SK-N-SH treated with all-trans-retinoic acid at 6 μM for 48 hours (cell line): ENCODE data around the gene SYT3.

ENCODE experiments used
- ATAC-seq: fragments of 200-7000 bp; cut with Tn5 transposase; 3 replicates; pipeline ENCODE4 v1.9.1; 2020; ENCODE audit warnings: mild to moderate bottlenecking, moderate library complexity
- ARNTL ChIP-seq: fragments of 450-650 bp; formaldehyde crosslinking; IDR thresholded peaks from 2 replicates; pipeline ENCODE4 v1.5.0; 2020; ENCODE audit warnings: low read depth, mild to moderate bottlenecking, moderate library complexity, borderline replicate concordance
- BACH2 ChIP-seq: fragments of 250-450 bp; sonication (Bioruptor Pico); IDR thresholded peaks from 2 replicates; pipeline ENCODE4 v1.9.0; 2021; ENCODE audit warnings: mild to moderate bottlenecking, borderline replicate concordance
- CREB5 ChIP-seq: fragments of 250-450 bp; sonication (Bioruptor Pico); IDR thresholded peaks from 2 replicates; pipeline ENCODE4 v1.5.1; 2020; ENCODE audit warnings: low read depth, mild to moderate bottlenecking, moderate library complexity
- CSDC2 ChIP-seq: fragments of 250-450 bp; sonication (Bioruptor Pico); IDR thresholded peaks from 2 replicates; pipeline ENCODE4 v1.5.0; 2020; ENCODE audit warnings: mild to moderate bottlenecking, moderate library complexity
- ESRRG ChIP-seq: fragments of 250-450 bp; sonication (Bioruptor Pico); IDR thresholded peaks from 2 replicates; pipeline ENCODE4 v1.6.1; 2021; ENCODE audit warnings: mild to moderate bottlenecking
- GLIS3 ChIP-seq: fragments of 250-450 bp; sonication (Bioruptor Pico); IDR thresholded peaks from 2 replicates; pipeline ENCODE4 v1.5.0; 2020; ENCODE audit warnings: mild to moderate bottlenecking, moderate library complexity
- OSR1 ChIP-seq: fragments of 250-450 bp; sonication (Bioruptor Pico); IDR thresholded peaks from 2 replicates; pipeline ENCODE4 v1.8.0; 2022; ENCODE audit warnings: moderate library complexity, mild to moderate bottlenecking, inconsistent platforms
- PPARA ChIP-seq: fragments of 250-450 bp; sonication (Bioruptor Pico); IDR thresholded peaks from 2 replicates; pipeline ENCODE4 v1.5.0; 2020; ENCODE audit warnings: mild to moderate bottlenecking, borderline replicate concordance
- SNAI2 ChIP-seq: fragments of 250-450 bp; sonication (Bioruptor Pico); IDR thresholded peaks from 2 replicates; pipeline ENCODE4 v1.5.0; 2020; ENCODE audit warnings: mild to moderate bottlenecking, moderate library complexity
- TCF4 ChIP-seq: fragments of 250-450 bp; sonication (Bioruptor Pico); IDR thresholded peaks from 2 replicates; pipeline ENCODE4 v1.8.0; 2021; ENCODE audit warnings: mild to moderate bottlenecking, moderate library complexity, borderline replicate concordance
- TOX ChIP-seq: fragments of 250-450 bp; sonication (Bioruptor Pico); IDR thresholded peaks from 2 replicates; pipeline ENCODE4 v1.8.0; 2021; ENCODE audit warnings: mild to moderate bottlenecking, moderate library complexity, borderline replicate concordance
- ZC3H10 ChIP-seq: fragments of 250-450 bp; sonication (Bioruptor Pico); IDR thresholded peaks from 2 replicates; pipeline ENCODE4 v1.5.1; 2021; ENCODE audit warnings: mild to moderate bottlenecking, moderate library complexity
- ZFP30 ChIP-seq: fragments of 450-650 bp; formaldehyde crosslinking; IDR thresholded peaks from 2 replicates; pipeline ENCODE4 v1.5.0; 2022; ENCODE audit warnings: mild to moderate bottlenecking, moderate library complexity
- ZNF565 ChIP-seq: fragments of 450-650 bp; formaldehyde crosslinking; conservative IDR thresholded peaks from 2 replicates; pipeline ENCODE4 v1.5.0; 2020; ENCODE audit warnings: low read depth, mild to moderate bottlenecking, moderate library complexity
- ZNF70 ChIP-seq: fragments of 450-650 bp; formaldehyde crosslinking; IDR thresholded peaks from 2 replicates; pipeline ENCODE4 v1.5.0; 2020; ENCODE audit warnings: mild to moderate bottlenecking, moderate library complexity
- ZNF8 ChIP-seq: fragments of 450-650 bp; formaldehyde crosslinking; IDR thresholded peaks from 2 replicates; pipeline ENCODE4 v1.5.0; 2020; ENCODE audit warnings: mild to moderate bottlenecking, moderate library complexity
- TF ChIP-seq, protein P1 (sequence below): fragments of 250-450 bp; sonication (Bioruptor Pico); IDR thresholded peaks from 2 replicates; pipeline ENCODE4 v1.5.1; 2021; ENCODE audit warnings: mild to moderate bottlenecking, moderate library complexity
- TF ChIP-seq, protein P2 (sequence below): fragments of 250-450 bp; sonication (Bioruptor Pico); IDR thresholded peaks from 2 replicates; pipeline ENCODE4 v1.8.0; 2020; ENCODE audit warnings: mild to moderate bottlenecking, moderate library complexity, borderline replicate concordance

The SYT3 gene

DNA sequence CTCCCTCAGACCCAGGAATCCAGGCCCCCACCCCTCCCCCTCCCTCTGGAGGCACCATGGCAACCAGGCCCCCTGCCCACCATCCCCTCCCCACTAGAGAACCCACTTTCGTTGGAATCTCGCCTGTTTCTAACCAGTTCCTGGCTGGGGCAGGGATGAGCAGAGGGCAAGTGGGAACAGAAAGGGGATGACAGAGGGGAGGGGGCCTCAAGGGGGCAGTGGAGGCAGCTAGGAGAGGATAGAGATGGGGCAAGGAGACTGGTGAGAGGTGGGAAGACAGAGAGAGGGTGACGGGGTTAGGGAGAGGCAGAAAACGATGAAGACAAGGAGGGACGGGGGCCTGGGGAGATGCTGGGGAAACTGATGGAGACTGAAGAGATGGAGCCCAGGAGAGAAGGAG is 9.0 kb upstream of the SYT3 start:
- TF ChIP-seq CSDC2 (CRISPR knock-in tag) (no peak), ESRRG (CRISPR knock-in tag) (no peak), PPARA (CRISPR knock-in tag) (no peak), BACH2 (CRISPR knock-in tag) (no peak), ARNTL (CRISPR knock-in tag) (no peak), ZNF70 (CRISPR knock-in tag) (no peak)
- TF ChIP-seq, protein P1, sequence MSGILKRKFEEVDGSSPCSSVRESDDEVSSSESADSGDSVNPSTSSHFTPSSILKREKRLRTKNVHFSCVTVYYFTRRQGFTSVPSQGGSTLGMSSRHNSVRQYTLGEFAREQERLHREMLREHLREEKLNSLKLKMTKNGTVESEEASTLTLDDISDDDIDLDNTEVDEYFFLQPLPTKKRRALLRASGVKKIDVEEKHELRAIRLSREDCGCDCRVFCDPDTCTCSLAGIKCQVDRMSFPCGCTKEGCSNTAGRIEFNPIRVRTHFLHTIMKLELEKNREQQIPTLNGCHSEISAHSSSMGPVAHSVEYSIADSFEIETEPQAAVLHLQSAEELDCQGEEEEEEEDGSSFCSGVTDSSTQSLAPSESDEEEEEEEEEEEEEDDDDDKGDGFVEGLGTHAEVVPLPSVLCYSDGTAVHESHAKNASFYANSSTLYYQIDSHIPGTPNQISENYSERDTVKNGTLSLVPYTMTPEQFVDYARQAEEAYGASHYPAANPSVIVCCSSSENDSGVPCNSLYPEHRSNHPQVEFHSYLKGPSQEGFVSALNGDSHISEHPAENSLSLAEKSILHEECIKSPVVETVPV (CRISPR knock-in tag), result no peak
- TF ChIP-seq, all 23 proteins: peak for 0
- no peak for ATAC-seq

DNA sequence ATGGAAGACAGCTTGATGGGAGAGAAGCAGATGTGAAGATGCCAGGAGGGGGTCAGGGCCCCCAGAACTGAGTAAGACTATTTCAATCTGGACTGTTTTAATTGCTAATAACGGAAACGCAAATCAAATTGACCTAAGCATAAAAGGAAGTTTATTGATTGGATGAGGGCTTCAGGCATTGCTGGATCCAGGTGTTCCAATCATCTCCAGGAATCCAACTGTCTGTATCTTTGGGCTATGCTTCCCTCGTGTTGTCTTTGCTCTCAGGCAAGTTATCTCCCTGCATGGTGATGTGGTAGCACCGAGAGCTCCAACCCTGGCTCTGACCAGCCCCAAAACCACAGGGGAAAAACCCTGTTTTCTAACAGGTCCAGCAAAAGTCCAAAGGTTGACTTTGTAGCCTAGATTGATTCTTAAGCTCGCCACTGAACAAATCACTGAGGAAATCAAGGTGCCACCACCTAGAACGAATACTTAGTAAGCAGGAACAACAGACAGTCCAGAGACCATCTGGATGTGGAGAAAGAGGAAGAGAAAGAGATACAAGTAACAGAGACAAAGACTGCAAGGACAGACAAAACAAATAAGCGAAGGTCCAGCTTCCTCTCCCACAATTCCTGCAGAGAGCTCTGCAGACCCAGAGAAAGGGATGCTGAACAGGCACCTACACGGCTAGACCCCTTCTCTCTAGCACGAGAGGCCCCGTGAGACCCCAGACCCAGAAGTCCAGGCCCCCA is 8.4 kb upstream of the SYT3 start:
- ATAC-seq, result no peak
- TF ChIP-seq ZFP30 (CRISPR knock-in tag) (no peak), SNAI2 (CRISPR knock-in tag) (no peak), GLIS3 (CRISPR knock-in tag) (no peak)

- peak; percentile 77 for ATAC-seq
- no peak for TF ChIP-seq BACH2 (CRISPR knock-in tag)
- TF ChIP-seq TOX, result no peak
- no peak for TF ChIP-seq GLIS3 (CRISPR knock-in tag)
- no peak for TF ChIP-seq ZNF8 (CRISPR knock-in tag)
- TF ChIP-seq ZNF70 (CRISPR knock-in tag), result no peak
- TF ChIP-seq CREB5, result no peak
These were observed 6.6 kb upstream of the SYT3 start for GRCh38 chr19:50646074-50646807.

- no peak for ATAC-seq
- no peak for TF ChIP-seq ESRRG (CRISPR knock-in tag)
- no peak for TF ChIP-seq ZFP30 (CRISPR knock-in tag)
- TF ChIP-seq ZNF70 (CRISPR knock-in tag), result no peak
- TF ChIP-seq OSR1 (CRISPR knock-in tag), result no peak
- no peak for TF ChIP-seq CSDC2 (CRISPR knock-in tag)
- no peak for TF ChIP-seq ARNTL (CRISPR knock-in tag)
- TF ChIP-seq, protein P1 (CRISPR knock-in tag), result no peak
- TF ChIP-seq, protein P2, sequence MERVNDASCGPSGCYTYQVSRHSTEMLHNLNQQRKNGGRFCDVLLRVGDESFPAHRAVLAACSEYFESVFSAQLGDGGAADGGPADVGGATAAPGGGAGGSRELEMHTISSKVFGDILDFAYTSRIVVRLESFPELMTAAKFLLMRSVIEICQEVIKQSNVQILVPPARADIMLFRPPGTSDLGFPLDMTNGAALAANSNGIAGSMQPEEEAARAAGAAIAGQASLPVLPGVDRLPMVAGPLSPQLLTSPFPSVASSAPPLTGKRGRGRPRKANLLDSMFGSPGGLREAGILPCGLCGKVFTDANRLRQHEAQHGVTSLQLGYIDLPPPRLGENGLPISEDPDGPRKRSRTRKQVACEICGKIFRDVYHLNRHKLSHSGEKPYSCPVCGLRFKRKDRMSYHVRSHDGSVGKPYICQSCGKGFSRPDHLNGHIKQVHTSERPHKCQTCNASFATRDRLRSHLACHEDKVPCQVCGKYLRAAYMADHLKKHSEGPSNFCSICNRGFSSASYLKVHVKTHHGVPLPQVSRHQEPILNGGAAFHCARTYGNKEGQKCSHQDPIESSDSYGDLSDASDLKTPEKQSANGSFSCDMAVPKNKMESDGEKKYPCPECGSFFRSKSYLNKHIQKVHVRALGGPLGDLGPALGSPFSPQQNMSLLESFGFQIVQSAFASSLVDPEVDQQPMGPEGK (CRISPR knock-in tag), result no peak
These were observed 5.4 kb upstream of the SYT3 start for GRCh38 chr19:50645107-50645506.

DNA sequence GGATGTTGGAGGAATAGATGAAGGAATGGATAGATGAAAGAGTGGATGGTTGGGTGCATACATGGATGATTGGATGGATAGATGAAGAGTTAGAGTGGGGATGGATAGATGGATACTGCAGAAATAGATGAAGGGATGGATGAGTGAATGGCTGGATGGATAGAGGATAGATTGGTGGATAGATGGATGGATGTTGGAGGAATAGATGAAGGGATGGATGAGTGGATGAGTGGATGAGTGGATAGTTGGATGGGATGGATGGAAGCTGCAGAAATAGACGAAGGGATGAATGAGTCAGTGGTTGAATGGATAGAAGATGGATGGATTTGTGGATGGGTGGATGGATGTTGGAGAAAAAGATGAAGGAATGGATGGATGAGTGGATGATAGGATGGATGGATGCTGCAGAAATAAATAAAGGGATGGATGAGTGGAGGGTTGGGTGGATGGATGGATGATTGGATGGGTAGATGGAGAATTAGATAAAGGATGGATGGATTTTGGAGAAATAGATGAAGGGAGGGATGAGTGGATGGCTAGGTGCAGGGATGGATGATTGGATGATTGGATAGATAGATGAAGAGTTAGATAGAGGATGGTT is 4.7 kb upstream of the SYT3 start:
- no peak for ATAC-seq
- no peak for TF ChIP-seq ZNF8 (CRISPR knock-in tag)
- no peak for TF ChIP-seq ARNTL (CRISPR knock-in tag)
- no peak for TF ChIP-seq CREB5
- TF ChIP-seq ZNF565 (CRISPR knock-in tag), result no peak
- no peak for TF ChIP-seq BACH2 (CRISPR knock-in tag)
- TF ChIP-seq OSR1 (CRISPR knock-in tag), result no peak
- TF ChIP-seq ZC3H10 (CRISPR knock-in tag), result no peak
- TF ChIP-seq TCF4 (CRISPR knock-in tag), result no peak
- no peak for TF ChIP-seq ZFP30 (CRISPR knock-in tag)
- TF ChIP-seq ESRRG (CRISPR knock-in tag), result no peak
- TF ChIP-seq, protein P2 (CRISPR knock-in tag), result no peak
